NCI-H524 (cell line): ENCODE data around the gene BCL2.
"Not testable (repeated sequence)": the region's sequence is repeated elsewhere in the genome, so short reads cannot be mapped to it uniquely, and the experiment has no call there.

ENCODE experiments used
- DNase-seq, 2 experiments: peaks; one replicate each; lab custom pipeline; 2025; lab: John Stamatoyannopoulos, UW

Gene BCL2

DNA sequence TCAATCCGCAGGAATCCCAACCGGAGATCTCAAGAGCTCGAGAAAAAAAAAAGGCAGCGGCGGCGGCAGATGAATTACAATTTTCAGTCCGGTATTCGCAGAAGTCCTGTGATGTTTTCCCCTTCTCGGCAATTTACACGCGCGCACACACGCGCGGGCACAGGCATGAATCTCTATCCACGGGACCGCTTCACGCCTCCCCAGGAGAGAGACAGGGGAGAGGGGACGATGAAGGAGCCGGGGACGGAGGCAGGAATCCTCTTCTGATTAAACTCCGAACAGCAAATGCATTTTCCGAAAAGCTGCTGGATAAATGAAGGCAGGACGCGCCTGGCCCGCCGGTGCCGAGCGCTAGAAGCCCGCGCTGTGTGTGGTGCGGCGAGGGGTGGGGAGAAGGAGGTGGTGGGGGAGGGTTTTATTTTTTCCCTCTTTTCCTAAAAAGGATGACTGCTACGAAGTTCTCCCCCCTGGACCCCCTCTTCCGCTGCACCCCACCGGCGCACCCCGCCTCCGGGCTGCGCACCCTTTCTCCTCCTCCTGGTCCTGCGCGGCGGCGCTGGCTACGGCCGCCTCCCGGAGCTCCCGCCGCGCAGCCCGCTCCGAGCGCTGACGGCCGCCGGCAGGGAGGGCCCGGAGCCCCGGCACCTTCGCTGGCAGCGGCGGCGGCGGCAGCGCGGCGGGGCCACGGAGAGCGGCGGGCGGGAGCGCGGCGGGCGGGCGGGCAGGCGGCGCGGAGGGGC, at the start of gene BCL2:
BCL2 (minus strand) TSS at position 387 of the 740 bp plus-strand sequence.
- peak in 1 of 2 experiments; percentile 49 for DNase-seq

DNA sequence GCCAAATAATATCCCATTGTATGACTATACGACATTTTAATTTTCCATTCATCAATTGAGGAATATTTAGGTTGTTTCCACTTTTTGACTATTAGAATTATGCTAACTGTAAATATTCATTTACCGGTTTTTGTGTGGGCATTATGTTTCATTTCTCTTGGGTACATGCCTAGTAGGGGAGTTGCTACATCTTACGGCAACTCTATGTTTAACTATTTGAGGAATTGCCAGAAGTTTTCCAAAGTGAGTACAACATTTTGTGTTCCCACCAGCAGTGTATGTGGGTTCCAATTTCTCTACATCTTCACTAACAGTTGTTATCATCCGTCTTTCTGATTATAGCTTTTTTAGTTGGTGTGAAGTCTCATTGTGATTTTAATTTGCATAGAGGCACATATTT, 49.0 kb upstream of the BCL2 start:
- DNase-seq = no peak

DNA sequence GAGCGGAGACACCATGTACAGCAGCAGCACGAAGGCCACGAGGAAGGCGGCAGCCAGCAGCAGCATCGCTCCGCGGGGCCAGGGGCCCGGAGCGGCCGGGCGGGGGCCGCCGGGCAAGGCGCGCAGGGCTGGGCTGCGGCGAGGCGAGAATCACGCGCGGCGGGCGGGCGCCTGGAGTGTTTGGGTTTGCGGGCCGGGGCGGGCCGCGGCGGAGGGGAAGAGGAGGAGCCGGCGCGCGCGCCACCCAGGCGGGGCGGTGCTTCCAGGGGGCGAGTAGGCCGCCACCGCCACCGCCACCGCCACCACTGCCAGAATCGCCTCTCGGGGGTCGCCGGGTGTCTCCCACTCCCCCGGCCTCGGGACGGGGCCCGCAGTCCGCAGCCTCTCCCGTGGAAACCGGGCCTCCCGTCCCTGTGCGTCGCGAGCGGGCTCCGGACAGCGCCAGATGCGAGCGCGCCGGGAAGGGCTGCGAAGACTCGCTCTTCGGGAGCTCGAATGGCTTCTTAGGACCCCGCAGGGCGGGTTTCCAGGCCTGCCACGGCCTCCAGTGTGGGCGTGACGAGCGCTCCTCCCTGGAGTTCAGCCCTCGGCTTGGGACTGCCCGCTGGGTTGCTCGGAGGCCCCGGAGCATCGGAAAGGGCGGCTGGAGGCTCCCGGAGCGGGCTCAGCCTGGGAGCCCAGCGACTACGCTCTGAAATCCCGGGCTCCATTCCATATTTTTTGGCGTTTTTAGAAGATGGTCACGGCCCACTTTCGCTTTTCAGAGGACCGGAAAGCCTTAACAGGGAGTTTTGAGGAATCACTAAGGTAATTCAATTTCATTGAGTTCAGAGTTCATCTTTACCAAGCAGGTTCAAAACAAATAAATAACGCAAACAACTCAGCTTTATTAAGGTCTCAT, 47.7 kb upstream of the BCL2 start, which contains the start of gene KDSR:
KDSR (minus strand) TSS at position 154 of the 901 bp plus-strand sequence; CDS start at position 66, 88 bp downstream.
- peak; percentile 93 to 97 for DNase-seq

DNA sequence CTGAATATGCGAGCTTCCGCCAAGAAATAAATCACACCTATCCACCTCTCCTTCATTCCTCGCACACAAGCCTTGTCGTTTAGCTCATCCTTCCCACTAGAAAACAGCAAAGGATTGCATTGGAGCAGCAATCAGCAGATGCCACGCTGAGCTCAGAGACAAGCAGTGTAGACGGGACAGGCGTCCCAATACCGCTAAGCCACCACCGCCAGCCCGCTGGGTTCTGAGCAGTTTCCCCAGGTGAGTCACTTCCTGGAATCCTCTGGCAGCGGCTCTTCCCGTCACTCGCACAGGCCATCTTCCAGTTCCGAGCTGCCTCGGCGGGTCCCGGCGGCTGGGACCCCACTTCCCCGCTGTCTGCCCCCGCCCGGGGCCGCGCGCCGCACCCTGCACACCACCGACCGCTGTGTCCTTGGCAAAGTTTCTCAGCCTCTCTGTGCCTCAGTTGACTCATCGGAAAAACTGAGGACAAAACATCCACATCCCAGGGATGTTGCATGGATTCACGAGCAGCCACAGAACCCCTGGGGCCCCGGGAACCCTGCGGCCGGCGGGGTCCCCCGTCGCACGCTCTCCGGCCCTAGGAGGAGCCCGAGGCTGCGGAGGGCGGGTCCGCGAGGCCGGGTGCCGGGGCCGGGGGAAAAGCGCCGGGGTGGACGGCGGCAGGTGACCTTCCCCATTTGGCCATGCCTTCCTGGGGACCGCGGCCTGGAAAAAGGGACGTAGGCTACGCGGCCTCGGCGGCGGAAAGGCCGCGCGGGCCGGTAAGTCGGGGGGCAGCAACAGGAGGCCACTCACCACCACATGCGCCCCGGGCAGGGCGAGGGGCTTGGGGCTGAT, 46.9 kb upstream of the BCL2 start:
- peak; percentile 13 to 42 for DNase-seq

DNA sequence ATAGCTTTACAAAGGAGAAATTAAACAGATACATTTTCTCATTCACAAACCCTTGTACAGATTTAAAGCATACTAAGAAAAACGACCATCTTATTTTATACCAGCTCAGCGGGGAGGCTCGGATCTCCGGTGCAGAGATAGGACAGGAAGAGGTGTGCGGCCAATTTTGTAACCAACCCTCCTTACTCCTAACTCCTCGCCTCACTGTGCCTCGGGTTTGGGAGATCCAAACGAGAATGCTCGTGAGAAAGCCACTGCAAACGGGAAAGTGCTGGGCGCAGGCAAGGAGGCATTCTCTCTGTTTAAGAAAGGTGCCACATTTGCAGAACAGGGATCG, 46.3 kb upstream of the BCL2 start:
- DNase-seq = peak in 1 of 2 experiments; percentile 42

DNA sequence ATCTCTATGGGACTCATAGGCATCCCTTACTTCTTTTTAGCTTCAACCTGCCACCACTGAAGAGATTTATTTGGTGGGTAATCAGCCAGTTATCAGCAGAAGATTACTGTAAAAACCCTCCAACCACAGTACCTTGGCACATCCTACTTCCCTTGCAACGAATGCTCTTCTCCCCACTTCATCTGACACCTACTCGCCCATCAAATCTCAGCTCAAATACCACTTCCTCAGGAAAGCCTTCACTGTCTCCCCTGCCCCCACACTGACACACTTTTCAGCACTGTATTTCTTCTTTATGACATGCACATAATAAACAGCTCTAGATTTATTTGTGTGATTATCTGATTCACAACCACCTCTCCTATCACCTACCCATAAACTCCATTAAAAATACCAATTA, 44.4 kb upstream of the BCL2 start:
- DNase-seq = no peak

DNA sequence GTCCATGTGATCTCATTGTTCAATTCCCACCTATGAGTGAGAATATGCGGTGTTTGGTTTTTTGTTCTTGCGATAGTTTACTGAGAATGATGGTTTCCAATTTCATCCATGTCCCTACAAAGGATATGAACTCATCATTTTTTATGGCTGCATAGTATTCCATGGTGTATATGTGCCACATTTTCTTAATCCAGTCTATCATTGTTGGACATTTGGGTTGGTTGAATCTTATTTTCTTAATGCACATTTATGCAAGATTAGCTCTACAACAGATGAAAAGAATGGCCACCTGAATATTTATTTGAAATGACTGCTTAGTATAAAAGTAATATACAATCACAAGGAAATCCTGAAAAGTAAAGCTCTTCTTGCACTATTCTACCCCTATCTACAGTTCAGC, 43.9 kb upstream of the BCL2 start:
- not testable (repeated sequence) for DNase-seq

DNA sequence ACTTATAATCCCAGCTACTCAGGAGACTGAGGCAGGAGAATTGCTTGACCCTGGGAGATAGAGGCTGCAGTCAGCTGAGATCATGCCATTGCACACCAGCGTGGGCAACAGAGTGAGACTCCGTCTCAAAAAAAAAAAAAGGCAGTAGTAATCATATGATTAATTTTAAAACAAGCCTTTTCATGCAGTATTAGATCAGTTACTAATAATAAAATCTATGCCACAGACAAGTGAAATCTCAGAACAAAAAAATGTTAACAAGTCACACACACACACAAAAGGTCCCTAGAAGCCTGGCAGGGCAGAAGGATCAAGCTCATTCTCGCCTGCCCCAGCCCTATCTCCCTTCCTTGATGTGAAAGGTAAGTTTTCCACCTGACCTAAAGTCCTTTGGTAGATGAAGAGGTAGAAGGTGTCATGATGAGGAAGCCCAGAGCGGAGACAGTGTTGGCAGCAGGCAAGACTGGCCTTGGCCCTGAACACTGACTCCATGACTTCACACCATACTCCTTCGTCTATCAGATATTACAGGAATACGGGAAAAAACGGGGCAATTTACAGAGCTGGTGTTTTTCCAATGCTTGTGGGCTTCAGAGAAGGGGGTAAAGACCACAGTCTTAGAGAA, 36.8 kb upstream of the BCL2 start:
- DNase-seq = no peak

DNA sequence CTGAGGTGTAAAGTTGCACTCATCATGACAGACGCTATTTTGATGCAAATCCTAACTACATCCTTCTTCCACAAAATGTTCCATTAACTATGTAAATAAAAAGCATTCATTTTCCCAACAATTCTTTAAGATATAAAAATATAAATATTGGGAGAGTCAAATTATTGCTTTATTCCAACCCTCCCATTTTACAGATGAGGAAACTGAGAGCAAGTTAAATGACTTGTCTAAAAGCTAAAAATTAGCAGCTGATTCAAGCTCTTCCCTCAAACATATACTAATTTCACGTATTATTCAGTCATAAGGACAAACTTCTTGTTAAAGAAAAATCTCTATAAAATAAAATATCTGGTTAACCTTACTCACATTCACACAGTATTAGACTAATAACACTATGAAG, 30.7 kb upstream of the BCL2 start:
- DNase-seq = no peak

DNA sequence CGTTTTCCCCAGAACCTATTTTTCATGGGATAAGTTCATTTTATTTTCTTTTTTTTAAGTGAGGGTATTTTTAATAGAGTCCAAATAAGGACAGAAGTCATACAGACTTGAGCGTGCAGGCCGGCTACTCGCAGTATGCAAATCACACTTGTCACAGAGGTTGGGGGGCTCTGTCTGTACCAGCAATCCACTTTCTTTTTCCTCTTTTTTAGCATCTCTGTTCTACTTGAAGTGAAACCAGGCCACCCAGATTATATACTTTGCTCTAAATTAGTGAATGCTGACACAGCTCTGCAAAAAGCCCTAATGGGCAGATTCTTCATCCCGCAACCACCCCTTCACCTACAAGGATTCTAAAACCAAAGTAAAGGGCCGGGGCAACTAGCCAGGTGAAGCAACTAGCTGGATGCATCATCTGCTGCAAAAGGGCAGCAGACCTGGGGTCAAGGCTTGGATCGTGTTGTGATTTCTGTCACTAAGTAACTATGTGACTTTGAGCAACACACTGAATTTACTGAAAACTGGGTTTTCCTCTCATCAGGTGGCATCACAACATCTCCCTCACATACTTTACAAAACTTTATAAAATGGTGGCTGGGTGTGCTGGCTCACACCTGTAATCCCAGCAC, 29.1 kb upstream of the BCL2 start:
- no peak for DNase-seq

DNA sequence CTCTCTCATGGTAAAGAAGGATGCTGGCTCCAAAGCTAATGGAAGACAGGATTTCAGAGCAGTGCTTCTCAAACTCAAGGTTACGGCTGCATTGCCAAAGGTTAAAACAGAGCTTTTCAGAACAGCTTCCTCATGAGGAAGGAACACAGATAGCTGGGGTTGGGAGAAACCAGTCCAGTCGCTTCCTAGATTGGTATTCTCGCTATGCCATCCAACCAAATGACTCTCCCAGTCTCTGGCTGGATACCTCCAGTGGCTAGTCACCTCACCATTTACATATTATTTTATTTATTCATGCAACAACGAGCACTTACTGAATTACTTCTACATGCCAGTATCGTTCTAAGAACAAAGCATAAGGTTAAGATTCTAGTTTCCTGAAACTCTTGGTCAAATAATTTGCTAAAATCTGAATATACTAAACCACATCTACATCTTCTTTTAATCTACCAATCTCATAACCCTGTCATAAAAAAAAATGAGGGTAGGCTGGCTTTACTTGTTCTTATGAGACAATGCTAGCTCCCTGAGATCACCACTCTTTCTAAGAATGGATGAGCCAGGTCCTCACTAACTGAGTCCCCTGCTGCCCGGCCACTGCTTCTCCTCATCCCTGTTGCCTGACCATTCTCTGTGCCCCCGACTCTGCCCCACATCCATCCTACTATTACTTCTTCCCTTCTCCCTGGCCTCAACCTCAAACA, 27.1 kb upstream of the BCL2 start:
- no peak for DNase-seq

DNA sequence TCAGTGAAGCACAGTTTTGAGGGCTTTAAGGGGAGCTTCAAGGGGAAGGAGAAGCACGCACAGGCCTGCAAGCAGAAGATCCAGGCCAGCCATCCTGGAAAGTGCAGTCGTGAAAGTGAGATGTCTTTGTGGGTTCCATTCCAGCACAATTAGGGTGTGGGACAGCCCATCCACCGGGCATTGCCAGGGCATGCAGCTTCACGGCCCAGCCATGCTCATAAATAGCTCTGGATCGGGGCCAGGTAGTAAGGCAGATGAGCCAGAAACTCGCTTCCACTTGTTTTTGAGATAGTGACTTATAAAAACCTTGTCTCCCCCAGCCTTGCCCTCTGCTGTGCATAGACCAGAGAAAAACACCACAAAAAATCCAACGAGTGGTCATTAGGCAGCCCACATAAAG, 26.5 kb upstream of the BCL2 start:
- no peak for DNase-seq

DNA sequence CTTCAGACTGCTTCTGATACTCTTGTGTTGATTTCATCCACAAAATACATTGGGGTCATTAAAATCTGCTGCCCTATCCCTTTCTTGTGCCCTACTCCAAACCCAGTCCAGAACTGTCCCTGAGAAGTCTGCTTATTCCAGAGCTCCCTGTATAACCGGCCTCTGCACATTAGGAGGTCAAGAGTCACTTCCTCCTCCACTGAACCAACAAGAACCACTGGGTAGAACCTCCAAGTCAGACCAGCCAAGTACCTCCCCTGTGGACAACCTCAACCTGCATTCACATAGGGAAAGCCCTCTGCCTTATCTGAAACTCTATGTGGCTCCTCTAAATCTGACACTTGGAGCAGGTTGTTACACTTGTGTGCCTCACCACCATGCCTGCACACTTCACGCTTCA, 25.3 kb upstream of the BCL2 start:
- DNase-seq = no peak

DNA sequence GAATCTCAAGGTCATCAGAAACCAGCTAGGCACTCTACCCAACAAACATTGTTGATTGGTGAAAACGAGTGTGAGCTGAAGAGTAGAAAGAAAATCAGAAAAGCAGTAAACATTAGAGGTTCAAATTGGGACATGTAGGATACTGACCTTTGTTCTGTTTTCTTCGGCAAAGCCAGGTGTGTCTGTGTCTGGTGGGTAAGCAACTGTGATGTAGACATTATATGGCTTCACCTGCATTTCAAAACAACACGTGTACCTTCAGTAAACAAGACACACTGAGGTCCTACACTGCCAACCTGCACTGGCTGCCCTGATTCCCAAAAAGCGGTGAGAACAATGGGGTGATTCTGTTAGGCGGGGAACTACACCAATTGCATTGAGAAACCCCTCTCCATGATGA, 24.7 kb upstream of the BCL2 start:
- DNase-seq = no peak

DNA sequence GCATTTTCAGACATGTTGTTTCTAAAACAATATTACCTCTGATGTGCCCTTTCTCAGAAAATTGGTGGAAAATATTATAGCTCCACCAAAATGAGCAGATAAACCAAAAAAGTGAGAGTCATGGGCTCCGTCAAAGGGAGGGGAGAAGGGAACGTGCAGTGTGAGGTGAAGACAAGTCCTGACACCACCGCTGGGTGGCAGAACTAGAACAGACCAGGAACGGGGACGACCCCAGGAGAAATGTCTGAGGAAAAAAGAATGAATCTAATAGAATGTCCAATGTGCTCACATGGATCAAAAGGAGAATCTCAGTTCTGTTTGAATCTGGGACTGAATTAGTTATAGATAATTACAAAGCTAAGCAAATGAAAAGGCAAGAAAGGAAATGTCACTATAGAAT, 22.6 kb upstream of the BCL2 start:
- DNase-seq = peak in 1 of 2 experiments; percentile 27

DNA sequence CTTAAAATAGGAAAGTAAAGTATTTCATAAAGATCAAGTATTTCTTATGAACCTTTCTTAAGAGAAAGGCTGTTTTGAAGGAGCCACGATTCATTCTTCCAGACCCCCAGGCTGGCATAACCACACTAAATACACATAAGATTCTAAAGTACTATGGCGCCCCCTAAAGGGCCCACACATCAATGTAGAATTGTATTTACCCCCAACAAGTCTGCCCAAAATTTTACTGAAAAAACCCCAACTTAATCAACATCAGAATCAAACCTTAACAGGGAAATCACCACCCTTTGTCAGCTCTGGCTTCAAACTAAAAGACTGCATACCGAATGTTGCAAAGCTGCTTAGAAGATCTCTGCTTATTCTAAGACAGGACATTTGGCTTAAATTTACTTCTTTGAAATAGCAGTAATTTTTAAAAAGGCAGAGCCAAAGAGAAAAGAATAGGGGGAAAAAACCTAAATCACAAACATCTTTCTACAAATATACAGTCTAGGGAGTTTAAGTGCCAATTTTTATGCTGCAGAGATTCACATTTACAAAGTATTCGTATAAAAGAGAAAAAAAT, 20.4 kb upstream of the BCL2 start:
- peak; percentile 32 to 57 for DNase-seq

DNA sequence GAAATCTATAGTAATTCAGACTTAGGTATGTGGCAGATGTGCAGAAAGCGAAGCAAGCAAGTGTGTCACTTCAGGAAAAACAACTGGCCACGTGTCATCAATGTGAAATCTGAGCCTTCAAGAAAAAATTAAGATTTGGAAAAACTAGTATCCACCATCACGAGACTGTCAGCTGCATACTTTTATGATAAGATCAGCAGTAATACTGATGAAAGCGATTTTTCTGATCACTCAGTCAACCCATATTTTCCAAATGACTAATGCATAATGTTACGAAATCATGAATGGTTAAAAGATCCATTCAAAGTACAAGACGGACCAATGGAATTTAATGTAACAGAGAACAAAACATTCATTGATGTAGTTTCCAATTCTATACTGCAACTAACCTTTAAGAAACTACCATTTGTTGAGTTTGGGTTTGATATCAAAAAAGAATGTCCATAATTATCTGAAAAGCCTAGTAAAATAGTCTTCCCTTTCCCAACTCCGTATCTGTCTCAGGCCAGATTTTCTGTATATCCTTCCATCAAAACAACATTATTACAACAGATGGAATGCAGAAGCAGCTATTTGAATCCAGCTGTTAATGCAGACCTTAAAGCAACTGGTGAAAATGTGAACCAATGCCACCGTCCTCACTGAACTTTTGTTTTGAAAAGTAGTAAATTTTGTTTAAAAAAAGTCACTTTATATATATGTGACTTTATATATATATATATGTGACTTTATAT, 17.0 kb upstream of the BCL2 start:
- no peak for DNase-seq

DNA sequence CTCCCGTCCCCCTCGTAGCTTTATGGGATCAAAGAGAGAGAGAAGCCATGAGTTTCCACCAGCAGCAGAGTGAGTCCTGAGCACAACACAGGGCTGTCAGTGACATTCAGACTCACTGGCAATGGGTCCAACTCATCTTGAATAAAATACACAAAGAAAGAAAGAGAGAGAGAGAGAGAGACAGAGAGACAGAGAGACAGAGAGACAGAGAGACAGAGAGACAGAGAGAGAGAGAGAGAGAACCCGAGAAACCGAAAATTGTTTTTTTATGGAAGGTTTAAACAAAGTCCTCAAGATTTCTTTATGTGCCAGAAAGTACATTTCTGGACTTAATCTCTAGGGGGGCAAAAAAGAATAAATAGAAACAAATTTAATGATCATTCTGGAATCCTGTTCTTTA, 11.5 kb upstream of the BCL2 start:
- DNase-seq = no peak

DNA sequence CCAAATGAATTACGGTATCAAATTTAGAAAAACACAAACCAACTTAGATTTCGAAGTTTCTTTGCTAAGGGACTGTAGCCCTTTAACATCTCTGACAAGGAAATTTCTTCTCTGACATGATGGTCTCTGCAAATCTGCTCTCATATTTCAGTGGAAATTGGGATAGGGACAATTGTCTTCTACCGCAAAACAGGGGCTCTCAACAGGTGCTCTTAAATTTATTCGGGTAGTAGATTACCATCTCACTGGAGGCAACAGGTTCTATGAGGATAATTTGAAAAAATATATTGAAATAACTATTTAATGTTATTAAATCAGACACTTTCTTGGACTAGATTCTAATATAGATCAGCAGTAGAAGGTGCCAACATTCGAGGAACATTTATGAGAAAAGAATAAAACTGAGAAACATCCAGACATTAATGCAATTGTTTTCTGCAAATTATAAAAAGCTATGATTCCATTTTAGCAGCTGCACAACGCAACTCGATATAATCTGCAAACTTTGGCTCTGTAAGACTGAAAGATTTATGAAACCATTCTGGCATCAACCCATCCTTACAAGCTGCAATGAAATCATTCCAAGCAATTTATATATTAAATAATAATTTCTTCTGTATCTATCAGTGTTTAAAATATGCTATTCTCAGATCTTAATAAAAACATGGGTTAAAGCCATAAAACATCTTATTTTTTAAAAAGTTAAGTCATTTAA, 10.0 kb upstream of the BCL2 start:
- no peak for DNase-seq
